ENCODE data around the gene TBC1D3B.
"Not testable (repeated sequence)": the region's sequence is repeated elsewhere in the genome, so short reads cannot be mapped to it uniquely, and the experiment has no call there.

The TBC1D3B gene

GRCh38 chr17:36176536-36176935, at the start of gene TBC1D3B:
TSS of gene TBC1D3B (minus strand) at chr17:36176636. CDS start at chr17:36175050, 1,586 bp downstream.
- DNase-seq (ENCODE audit: low read depth); H3K4me3 ChIP-seq (ENCODE audit: control insufficient read depth, low read depth, low read length): not testable (repeated sequence)

DNA sequence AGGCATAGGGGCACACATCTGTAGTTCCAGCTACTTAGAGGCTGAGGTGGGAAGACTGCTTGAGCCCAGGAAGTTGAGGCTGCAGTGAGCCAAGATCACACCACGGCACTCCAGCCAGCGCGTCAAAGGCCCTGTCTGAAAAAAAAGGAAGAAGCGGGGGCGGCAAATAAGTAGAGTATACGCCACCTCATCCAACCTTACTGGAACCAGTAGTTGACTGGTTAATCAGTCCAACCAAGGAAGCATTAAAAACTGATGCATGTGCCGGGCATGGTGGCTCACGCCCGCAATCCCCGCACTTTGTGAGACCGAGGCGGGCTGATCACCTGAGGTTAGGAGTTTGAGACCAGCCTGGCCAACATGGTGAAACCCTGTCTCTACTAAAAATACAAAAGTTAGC, 46.5 kb upstream of the TBC1D3B start:
- not testable (repeated sequence) for DNase-seq (ENCODE audit: low read depth); H3K4me3 ChIP-seq (ENCODE audit: control insufficient read depth, low read depth, low read length)

GRCh38 chr17:36221581-36222100, 45.2 kb upstream of the TBC1D3B start:
- not testable (repeated sequence) for DNase-seq (ENCODE audit: low read depth); H3K4me3 ChIP-seq (ENCODE audit: control insufficient read depth, low read depth, low read length)

- not testable (repeated sequence) for H3K4me3 ChIP-seq (ENCODE audit: control insufficient read depth, low read depth, low read length); DNase-seq (ENCODE audit: low read depth)
Observed at GRCh38 chr17:36220737-36221580, 44.5 kb upstream of the TBC1D3B start.

- not testable (repeated sequence) for DNase-seq (ENCODE audit: low read depth)
Observed at GRCh38 chr17:36219556-36219955, 43.1 kb upstream of the TBC1D3B start.

GRCh38 chr17:36215406-36216308, 39.2 kb upstream of the TBC1D3B start:
- DNase-seq (ENCODE audit: low read depth); H3K4me3 ChIP-seq (ENCODE audit: control insufficient read depth, low read depth, low read length): not testable (repeated sequence)

More at GRCh38 chr17:36219556-36219955, 43.1 kb upstream of the TBC1D3B start:
- not testable (repeated sequence) for H3K4me3 ChIP-seq (ENCODE audit: control insufficient read depth, low read depth, low read length)

DNA sequence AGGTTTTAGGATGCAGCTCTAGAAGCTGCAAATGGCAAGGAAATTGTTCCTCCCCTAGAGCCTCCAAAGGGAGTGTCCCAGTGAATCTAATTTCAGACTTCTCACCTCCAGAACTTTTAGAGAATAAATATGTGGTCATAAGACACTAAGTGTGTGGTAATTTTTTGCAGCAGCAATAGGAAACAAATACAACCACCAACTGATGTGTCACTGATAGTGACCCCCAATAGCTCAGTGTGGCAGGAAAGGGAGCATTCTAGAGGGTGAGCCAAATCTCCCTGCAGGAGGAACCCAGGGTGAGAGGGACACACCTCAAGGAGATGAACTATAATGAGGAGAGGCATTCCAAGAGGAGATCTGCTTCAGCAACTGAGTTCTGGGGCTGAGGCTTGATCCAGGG, 38.5 kb upstream of the TBC1D3B start:
- TF ChIP-seq, protein P1, sequence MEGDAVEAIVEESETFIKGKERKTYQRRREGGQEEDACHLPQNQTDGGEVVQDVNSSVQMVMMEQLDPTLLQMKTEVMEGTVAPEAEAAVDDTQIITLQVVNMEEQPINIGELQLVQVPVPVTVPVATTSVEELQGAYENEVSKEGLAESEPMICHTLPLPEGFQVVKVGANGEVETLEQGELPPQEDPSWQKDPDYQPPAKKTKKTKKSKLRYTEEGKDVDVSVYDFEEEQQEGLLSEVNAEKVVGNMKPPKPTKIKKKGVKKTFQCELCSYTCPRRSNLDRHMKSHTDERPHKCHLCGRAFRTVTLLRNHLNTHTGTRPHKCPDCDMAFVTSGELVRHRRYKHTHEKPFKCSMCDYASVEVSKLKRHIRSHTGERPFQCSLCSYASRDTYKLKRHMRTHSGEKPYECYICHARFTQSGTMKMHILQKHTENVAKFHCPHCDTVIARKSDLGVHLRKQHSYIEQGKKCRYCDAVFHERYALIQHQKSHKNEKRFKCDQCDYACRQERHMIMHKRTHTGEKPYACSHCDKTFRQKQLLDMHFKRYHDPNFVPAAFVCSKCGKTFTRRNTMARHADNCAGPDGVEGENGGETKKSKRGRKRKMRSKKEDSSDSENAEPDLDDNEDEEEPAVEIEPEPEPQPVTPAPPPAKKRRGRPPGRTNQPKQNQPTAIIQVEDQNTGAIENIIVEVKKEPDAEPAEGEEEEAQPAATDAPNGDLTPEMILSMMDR (IDR thresholded peaks at IDR 0.05; ENCODE audit: control insufficient read depth, insufficient read depth, low read depth, low read length, missing control alignments) = no peak
- no peak overlapping the region for H3K4me3 ChIP-seq (ENCODE audit: control insufficient read depth, low read depth, low read length)
- no peak for DNase-seq (ENCODE audit: low read depth)

- TF ChIP-seq, protein P1 (IDR thresholded peaks at IDR 0.05; ENCODE audit: control insufficient read depth, insufficient read depth, low read depth, low read length, missing control alignments) = no peak
- DNase-seq (ENCODE audit: low read depth) = no peak
Observed at GRCh38 chr17:36213695-36214094, 37.3 kb upstream of the TBC1D3B start.

GRCh38 chr17:36212966-36213365, 36.5 kb upstream of the TBC1D3B start:
- no peak for DNase-seq (ENCODE audit: low read depth)
- TF ChIP-seq, protein P1 (IDR thresholded peaks at IDR 0.05; ENCODE audit: control insufficient read depth, insufficient read depth, low read depth, low read length, missing control alignments) = no peak

More at GRCh38 chr17:36213695-36214094, 37.3 kb upstream of the TBC1D3B start:
- H3K4me3 ChIP-seq (ENCODE audit: control insufficient read depth, low read depth, low read length) = no peak overlapping the region

More at GRCh38 chr17:36212966-36213365, 36.5 kb upstream of the TBC1D3B start:
- H3K4me3 ChIP-seq (ENCODE audit: control insufficient read depth, low read depth, low read length) = no peak overlapping the region
